Heart left ventricle (tissue), 13 donors: ENCODE measurements around the gene DIP2C.

Experiments
- POLR2A ChIP-seq, 2 donors: fragments of 450-650 bp; IDR thresholded peaks; one replicate each; pipeline ENCODE4 v1.6.1; 2017; ENCODE audit warnings: antibody characterized with exemption in 2 of 2, mild to moderate bottlenecking in 2 of 2, moderate library complexity in 2 of 2
- TF ChIP-seq, protein P1 (sequence below), 12 donors: fragments of 200-600 bp; sonication (generic) in 4 of 12; IDR thresholded peaks; one replicate each; pipeline versions ENCODE4 v1.5.0 to v1.8.0; 2018 to 2022; ENCODE audit warnings: antibody characterized with exemption in 12 of 12, mild to moderate bottlenecking in 5 of 12
- donor health status: ischemic (EF 13 %, LVEDD 7.1; RV severe dilation, severe dysfunction).
- donor health status: DM: no; HTN: yes; CAD: no.
- donor health status: DM: no; HTN: no; CAD: no.
- donor health status: ischemic (EF 25% LVEDD 6.9; RV normal size, moderate dysfunction).
- donor health status: ischemic (EF 25% LVEDD 5.7; RV mildly dilated, moderate dysfunction).
- donor health status: ischemic (EF 35%, LVEDD 5.7; RV mildly dilated, moderate dysfunction).
- donor health status: nonischemic (EF 11% LVEDD 7.7; RV severe dilation, severe dysfunction).
- donor health status: DM: yes; HTN: yes; CAD: no.
- donor health status: PGD.
- donor health status: ischemic (EF 29% LVEDD 5.4; RV normal size, mild dysfunction).
- donor health status: nonischemic (EF 23%, LVEDD 6.1; RV moderate dilation, normal function).

GRCh38 chr10:687583-688311 lies 1.7 kb downstream of the DIP2C start:
- TF ChIP-seq, protein P1, sequence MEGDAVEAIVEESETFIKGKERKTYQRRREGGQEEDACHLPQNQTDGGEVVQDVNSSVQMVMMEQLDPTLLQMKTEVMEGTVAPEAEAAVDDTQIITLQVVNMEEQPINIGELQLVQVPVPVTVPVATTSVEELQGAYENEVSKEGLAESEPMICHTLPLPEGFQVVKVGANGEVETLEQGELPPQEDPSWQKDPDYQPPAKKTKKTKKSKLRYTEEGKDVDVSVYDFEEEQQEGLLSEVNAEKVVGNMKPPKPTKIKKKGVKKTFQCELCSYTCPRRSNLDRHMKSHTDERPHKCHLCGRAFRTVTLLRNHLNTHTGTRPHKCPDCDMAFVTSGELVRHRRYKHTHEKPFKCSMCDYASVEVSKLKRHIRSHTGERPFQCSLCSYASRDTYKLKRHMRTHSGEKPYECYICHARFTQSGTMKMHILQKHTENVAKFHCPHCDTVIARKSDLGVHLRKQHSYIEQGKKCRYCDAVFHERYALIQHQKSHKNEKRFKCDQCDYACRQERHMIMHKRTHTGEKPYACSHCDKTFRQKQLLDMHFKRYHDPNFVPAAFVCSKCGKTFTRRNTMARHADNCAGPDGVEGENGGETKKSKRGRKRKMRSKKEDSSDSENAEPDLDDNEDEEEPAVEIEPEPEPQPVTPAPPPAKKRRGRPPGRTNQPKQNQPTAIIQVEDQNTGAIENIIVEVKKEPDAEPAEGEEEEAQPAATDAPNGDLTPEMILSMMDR (IDR thresholded peaks at IDR 0.05), result no peak
- TF ChIP-seq POLR2A (IDR thresholded peaks at IDR 0.05), result no peak
